ENCODE results near the gene OR8G1.

DNA sequence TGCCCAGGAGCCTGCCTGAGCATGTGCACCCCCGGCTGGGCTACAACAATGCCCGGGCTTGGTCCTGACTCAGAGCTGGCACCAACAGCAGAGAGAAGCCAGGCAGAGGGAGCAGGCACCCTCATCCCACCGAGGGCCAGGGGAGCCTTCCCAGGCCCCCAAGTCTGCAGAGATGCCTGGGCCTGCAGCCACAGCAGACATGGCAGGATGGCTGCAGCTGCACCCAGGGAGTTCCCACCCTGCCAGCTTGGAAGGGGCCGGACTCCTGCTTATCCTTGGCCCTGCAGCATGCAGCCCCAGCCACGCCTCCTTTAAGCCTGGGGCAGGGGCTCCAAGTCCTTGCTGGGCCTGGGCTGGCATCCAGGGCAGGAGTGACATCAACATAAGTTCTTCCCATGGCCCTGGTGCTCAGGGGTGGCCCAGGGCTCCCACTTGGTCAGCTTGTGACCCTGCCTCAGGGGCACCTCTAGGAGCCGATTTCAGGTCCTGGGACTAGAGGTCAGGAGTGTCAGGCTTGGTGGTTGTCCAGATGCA is 31.0 kb upstream of the OR8G1 start:
- TF ChIP-seq, protein P1, sequence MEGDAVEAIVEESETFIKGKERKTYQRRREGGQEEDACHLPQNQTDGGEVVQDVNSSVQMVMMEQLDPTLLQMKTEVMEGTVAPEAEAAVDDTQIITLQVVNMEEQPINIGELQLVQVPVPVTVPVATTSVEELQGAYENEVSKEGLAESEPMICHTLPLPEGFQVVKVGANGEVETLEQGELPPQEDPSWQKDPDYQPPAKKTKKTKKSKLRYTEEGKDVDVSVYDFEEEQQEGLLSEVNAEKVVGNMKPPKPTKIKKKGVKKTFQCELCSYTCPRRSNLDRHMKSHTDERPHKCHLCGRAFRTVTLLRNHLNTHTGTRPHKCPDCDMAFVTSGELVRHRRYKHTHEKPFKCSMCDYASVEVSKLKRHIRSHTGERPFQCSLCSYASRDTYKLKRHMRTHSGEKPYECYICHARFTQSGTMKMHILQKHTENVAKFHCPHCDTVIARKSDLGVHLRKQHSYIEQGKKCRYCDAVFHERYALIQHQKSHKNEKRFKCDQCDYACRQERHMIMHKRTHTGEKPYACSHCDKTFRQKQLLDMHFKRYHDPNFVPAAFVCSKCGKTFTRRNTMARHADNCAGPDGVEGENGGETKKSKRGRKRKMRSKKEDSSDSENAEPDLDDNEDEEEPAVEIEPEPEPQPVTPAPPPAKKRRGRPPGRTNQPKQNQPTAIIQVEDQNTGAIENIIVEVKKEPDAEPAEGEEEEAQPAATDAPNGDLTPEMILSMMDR (IDR thresholded peaks at IDR 0.05) = no peak
- TF ChIP-seq POLR2A (IDR thresholded peaks at IDR 0.05) = no peak

All from heart left ventricle (tissue), 13 donors.